ENCODE results near the gene TTC39C.
"Not testable (repeated sequence)": the region's sequence is repeated elsewhere in the genome, so short reads cannot be mapped to it uniquely, and the experiment has no call there.

The TTC39C gene

DNA sequence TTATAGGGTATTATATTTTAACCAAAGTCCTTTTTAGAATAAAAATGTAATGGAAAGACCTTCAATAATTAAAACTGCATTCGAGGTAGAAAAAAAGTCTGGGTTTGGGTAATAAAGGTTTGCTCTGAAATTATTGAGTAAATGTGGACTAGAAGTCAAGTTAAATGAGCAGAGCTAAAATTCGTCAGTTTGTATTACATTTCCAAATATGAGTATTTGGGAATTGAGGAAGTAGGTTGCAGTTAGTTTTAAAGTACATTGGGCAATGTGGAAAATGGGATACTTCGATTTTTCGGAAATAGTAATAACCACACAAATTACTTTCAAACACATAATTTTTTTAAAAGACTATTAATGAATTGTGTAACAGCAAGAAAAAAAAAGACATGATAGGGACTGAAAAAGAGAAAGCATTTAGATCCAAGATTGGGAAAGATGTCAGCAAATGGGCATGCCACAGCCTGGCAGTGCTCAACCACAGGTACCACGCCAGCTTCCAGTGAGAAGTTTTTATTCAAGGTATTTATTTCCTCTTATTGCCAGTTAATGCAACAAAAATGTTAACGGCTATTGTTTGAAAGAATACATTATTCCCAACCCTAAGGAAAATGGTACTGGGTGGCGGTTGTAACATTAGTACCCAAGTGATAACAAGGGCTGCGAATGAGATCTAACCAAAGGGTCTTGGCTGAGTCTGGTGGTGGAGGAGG, 50.0 kb downstream of the TTC39C start:
- FAIRE-seq (no peak), DNase-seq (ENCODE audit: insufficient read length) (no peak)
- TF ChIP-seq POLR2A (IDR thresholded peaks at IDR 0.05; ENCODE audit: low read depth, low read length): no peak
- no peak for TF ChIP-seq TAF1 (IDR thresholded peaks at IDR 0.05; ENCODE audit: borderline replicate concordance, low read depth, low read length)
- TF ChIP-seq POLR2AphosphoS5 (IDR thresholded peaks at IDR 0.05; ENCODE audit: low read depth, low read length): no peak

DNA sequence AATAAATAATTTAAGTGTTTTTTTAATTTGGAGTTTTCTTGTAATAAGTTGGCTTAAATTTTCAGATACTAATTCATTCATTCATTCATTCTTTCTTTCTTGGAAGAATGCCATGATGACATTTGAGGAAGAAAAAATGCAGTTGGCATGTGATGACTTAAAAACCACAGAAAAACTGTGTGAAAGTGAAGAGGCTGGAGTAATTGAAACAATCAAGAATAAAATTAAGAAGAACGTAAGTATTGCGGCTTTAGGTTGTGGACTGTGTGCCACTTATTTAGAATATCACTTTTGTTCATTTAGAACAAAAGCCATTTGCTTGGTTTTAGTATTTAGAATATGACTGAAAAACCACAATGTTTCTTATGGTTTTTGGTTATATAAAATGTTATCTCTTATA, 51.4 kb downstream of the TTC39C start:
- TF ChIP-seq POLR2A (IDR thresholded peaks at IDR 0.05; ENCODE audit: low read depth, low read length) (no peak), TAF1 (IDR thresholded peaks at IDR 0.05; ENCODE audit: borderline replicate concordance, low read depth, low read length) (no peak), POLR2AphosphoS5 (IDR thresholded peaks at IDR 0.05; ENCODE audit: low read depth, low read length) (no peak)
- DNase-seq (ENCODE audit: insufficient read length) (no peak), FAIRE-seq (no peak)

GRCh38 chr18:24068945-24069693, 54.6 kb downstream of the TTC39C start:
- TF ChIP-seq TAF1 (IDR thresholded peaks at IDR 0.05; ENCODE audit: borderline replicate concordance, low read depth, low read length) (no peak), POLR2A (IDR thresholded peaks at IDR 0.05; ENCODE audit: low read depth, low read length) (no peak), POLR2AphosphoS5 (IDR thresholded peaks at IDR 0.05; ENCODE audit: low read depth, low read length) (no peak)
- no peak for DNase-seq (ENCODE audit: insufficient read length)
- FAIRE-seq: no peak

GRCh38 chr18:24071029-24071428, 56.5 kb downstream of the TTC39C start:
- DNase-seq (ENCODE audit: insufficient read length) (no peak), FAIRE-seq (no peak)
- TF ChIP-seq POLR2A (IDR thresholded peaks at IDR 0.05; ENCODE audit: low read depth, low read length): no peak
- TF ChIP-seq POLR2AphosphoS5 (IDR thresholded peaks at IDR 0.05; ENCODE audit: low read depth, low read length): no peak
- no peak for TF ChIP-seq TAF1 (IDR thresholded peaks at IDR 0.05; ENCODE audit: borderline replicate concordance, low read depth, low read length)

DNA sequence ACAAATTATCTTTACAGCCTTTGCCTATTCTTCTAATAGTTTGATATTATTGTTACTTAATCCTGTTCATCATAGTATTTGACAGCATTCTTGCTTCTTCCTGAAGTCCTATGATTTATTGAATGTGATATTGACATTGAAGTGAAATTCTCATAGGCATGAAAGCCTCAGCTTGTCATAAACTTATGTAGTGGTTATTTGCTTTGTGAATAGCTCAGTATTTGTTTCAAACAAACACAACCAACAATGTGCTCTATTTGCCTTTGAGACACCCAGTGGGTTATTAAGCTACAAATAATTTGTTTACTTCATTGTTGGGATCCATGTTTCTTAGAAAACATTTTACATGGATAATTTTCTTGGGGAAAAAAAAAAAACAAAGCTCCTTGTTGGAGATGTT, 57.2 kb downstream of the TTC39C start:
- FAIRE-seq (no peak), DNase-seq (ENCODE audit: insufficient read length) (no peak)
- no peak for TF ChIP-seq TAF1 (IDR thresholded peaks at IDR 0.05; ENCODE audit: borderline replicate concordance, low read depth, low read length)

DNA sequence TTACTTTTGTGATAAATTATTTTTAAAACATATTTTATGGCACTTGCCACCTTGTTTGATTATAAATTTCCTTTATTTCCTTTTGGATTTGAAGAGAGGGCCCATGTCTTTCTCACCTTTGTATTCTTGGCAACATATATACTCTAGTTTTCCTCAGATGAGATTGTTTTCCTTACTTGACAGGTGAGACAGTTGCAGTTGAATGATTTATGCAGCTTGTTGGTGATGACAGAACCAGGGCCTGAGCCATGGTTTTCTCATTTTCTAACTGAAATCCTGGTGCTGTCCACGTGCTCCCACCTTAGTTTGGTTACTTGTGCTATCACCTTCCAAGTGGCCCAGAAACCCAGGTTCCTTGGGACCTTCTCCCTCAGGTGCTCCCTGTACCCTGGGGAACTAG, 58.2 kb downstream of the TTC39C start:
- FAIRE-seq: no peak
- no peak for DNase-seq (ENCODE audit: insufficient read length)
- TF ChIP-seq POLR2AphosphoS5 (IDR thresholded peaks at IDR 0.05; ENCODE audit: low read depth, low read length) (no peak), TAF1 (IDR thresholded peaks at IDR 0.05; ENCODE audit: borderline replicate concordance, low read depth, low read length) (no peak), POLR2A (IDR thresholded peaks at IDR 0.05; ENCODE audit: low read depth, low read length) (no peak)

DNA sequence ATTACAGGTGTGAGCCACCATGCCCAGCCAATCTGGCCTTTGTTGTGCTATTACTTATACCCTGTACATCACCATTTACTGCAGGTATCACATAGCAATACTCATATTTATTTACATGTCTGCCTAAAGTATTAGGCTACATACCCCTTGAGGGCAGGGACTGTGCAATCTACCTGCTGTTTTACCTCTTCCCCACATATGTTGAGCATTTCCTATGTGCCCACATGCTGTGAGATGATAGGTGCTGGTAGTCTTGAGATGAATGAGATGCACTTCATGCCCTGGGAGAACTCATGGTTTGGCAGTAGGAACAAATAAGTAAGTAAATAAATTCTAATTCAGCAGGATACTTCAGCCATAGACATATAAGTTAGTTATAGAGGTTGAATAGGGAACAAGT, 59.2 kb downstream of the TTC39C start:
- FAIRE-seq: no peak
- no peak for DNase-seq (ENCODE audit: insufficient read length)
- TF ChIP-seq POLR2AphosphoS5 (IDR thresholded peaks at IDR 0.05; ENCODE audit: low read depth, low read length) (no peak), POLR2A (IDR thresholded peaks at IDR 0.05; ENCODE audit: low read depth, low read length) (no peak), TAF1 (IDR thresholded peaks at IDR 0.05; ENCODE audit: borderline replicate concordance, low read depth, low read length) (no peak)

DNA sequence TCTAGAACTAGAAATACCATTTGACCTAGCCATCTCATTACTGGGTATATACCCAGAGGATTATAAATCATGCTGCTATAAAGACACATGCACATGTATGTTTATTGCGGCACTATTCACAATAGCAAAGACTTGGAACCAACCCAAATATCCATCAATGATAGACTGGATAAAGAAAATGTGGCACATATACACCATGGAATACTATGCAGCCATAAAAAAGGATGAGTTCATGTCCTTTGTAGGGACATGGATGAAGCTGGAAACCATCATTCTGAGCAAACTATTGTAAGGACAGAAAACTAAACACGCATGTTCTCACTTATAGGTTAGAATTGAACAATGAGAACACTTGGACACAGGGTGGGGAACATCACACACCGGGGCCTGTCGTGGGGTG, 60.2 kb downstream of the TTC39C start:
- FAIRE-seq: not testable (repeated sequence)

GRCh38 chr18:24075767-24076597, 61.4 kb downstream of the TTC39C start:
- TF ChIP-seq POLR2AphosphoS5 (IDR thresholded peaks at IDR 0.05; ENCODE audit: low read depth, low read length) (no peak), TAF1 (IDR thresholded peaks at IDR 0.05; ENCODE audit: borderline replicate concordance, low read depth, low read length) (no peak), POLR2A (IDR thresholded peaks at IDR 0.05; ENCODE audit: low read depth, low read length) (no peak)
- DNase-seq (ENCODE audit: insufficient read length) (no peak), FAIRE-seq (no peak)

More for the DNA sequence above, 60.2 kb downstream of the TTC39C start:
- DNase-seq (ENCODE audit: insufficient read length): not testable (repeated sequence)

GRCh38 chr18:24076950-24077349, 62.4 kb downstream of the TTC39C start:
- DNase-seq (ENCODE audit: insufficient read length) (no peak), FAIRE-seq (no peak)
- no peak for TF ChIP-seq TAF1 (IDR thresholded peaks at IDR 0.05; ENCODE audit: borderline replicate concordance, low read depth, low read length)
- no peak for TF ChIP-seq POLR2AphosphoS5 (IDR thresholded peaks at IDR 0.05; ENCODE audit: low read depth, low read length)
- no peak for TF ChIP-seq POLR2A (IDR thresholded peaks at IDR 0.05; ENCODE audit: low read depth, low read length)

DNA sequence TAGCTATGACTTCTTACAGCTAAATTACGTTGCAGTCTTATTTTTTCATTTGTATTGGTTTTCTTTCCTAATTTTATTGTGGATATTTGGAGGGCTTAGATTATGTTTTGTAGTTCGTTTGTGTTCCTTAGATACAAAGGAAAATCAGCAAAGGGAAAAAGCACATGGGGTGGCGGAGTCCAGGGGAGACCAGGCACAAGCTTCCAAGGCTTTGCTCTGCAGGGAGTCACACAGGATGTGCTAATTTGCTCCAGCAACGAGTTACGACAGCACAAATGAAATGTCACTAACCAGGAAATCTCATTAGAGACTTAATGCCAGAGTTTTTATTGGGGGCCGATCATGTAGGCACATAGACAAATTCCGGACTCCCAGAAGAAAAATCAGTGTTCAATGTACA, 63.8 kb downstream of the TTC39C start:
- no peak for DNase-seq (ENCODE audit: insufficient read length)
- TF ChIP-seq POLR2A (IDR thresholded peaks at IDR 0.05; ENCODE audit: low read depth, low read length) (no peak), POLR2AphosphoS5 (IDR thresholded peaks at IDR 0.05; ENCODE audit: low read depth, low read length) (no peak), TAF1 (IDR thresholded peaks at IDR 0.05; ENCODE audit: borderline replicate concordance, low read depth, low read length) (no peak)
- FAIRE-seq: no peak

- FAIRE-seq: no peak
- DNase-seq (ENCODE audit: insufficient read length): no peak
- TF ChIP-seq TAF1 (IDR thresholded peaks at IDR 0.05; ENCODE audit: borderline replicate concordance, low read depth, low read length): no peak
- no peak for TF ChIP-seq POLR2A (IDR thresholded peaks at IDR 0.05; ENCODE audit: low read depth, low read length)
- no peak for TF ChIP-seq POLR2AphosphoS5 (IDR thresholded peaks at IDR 0.05; ENCODE audit: low read depth, low read length)
These were observed 66.3 kb downstream of the TTC39C start for GRCh38 chr18:24080861-24081260.

Data from GM12892 (cell line).